Measurements from ENCODE around the gene MAP1LC3B2.

Gene MAP1LC3B2

GRCh38 chr12:116597886-116598285, 38.7 kb downstream of the MAP1LC3B2 start:
- DNase-seq, result no peak

GRCh38 chr12:116598311-116599284, 39.4 kb downstream of the MAP1LC3B2 start:
- no peak for DNase-seq

GRCh38 chr12:116599285-116600136, 40.3 kb downstream of the MAP1LC3B2 start:
- DNase-seq, result peak; percentile 59 to 66

GRCh38 chr12:116600959-116601918, 42.1 kb downstream of the MAP1LC3B2 start:
- peak in 1 of 2 donors; percentile 30 for DNase-seq

- peak in 1 of 2 donors; percentile 7 for DNase-seq
Measured at GRCh38 chr12:116601933-116602810, 43.0 kb downstream of the MAP1LC3B2 start.

GRCh38 chr12:116603546-116604177, 44.5 kb downstream of the MAP1LC3B2 start:
- no peak for DNase-seq

- no peak for DNase-seq
Measured at GRCh38 chr12:116604178-116604895, 45.2 kb downstream of the MAP1LC3B2 start.

- DNase-seq, result no peak
Measured at GRCh38 chr12:116604951-116605641, 45.9 kb downstream of the MAP1LC3B2 start.

GRCh38 chr12:116606397-116606796, 47.2 kb downstream of the MAP1LC3B2 start:
- no peak for DNase-seq

- DNase-seq, result no peak
Measured at GRCh38 chr12:116607039-116607438, 47.9 kb downstream of the MAP1LC3B2 start.

GRCh38 chr12:116609319-116610114, 50.3 kb downstream of the MAP1LC3B2 start:
- DNase-seq, result peak; percentile 26 to 32

- DNase-seq, result peak in 1 of 2 donors; percentile 30
Measured at GRCh38 chr12:116610971-116611541, 51.9 kb downstream of the MAP1LC3B2 start.

- no peak for DNase-seq
Measured at GRCh38 chr12:116612436-116612835, 53.3 kb downstream of the MAP1LC3B2 start.

GRCh38 chr12:116613256-116613655, 54.1 kb downstream of the MAP1LC3B2 start:
- no peak for DNase-seq

- no peak for DNase-seq
Measured at GRCh38 chr12:116614194-116614915, 55.2 kb downstream of the MAP1LC3B2 start.

- no peak for DNase-seq
Measured at GRCh38 chr12:116615141-116615861, 56.1 kb downstream of the MAP1LC3B2 start.

Data from CD4-positive, alpha-beta T cell treated with Interleukin-1 beta for 1 hour (primary cell).